NT2/D1 (cell line): ENCODE measurements around the gene DCANP1.

Experiments
- SUZ12 ChIP-seq: IDR thresholded peaks from 2 replicates; pipeline ENCODE4 v1.6.1; 2011; ENCODE audit not compliant: insufficient read length, insufficient read depth; ENCODE audit errors: extremely low read depth
- YY1 ChIP-seq: IDR thresholded peaks from 2 replicates; pipeline ENCODE4 v1.6.1; 2011; ENCODE audit not compliant: insufficient read length, insufficient read depth

GRCh38 chr5:135445306-135445985, 1.7 kb downstream of the DCANP1 start:
- TF ChIP-seq SUZ12, result no peak
- TF ChIP-seq YY1, result no peak
